Stimulated activated CD8-positive, alpha-beta memory T cell treated with anti-CD3 and anti-CD28 coated beads, Interleukin-12 subunit alpha, Interleukin-12 subunit beta, amount 100 ng/mL, for 4 hours (primary cell): Measurements from ENCODE around the gene RAPGEF4.
"Not testable (repeated sequence)": the region's sequence is repeated elsewhere in the genome, so short reads cannot be mapped to it uniquely, and the experiment has no call there.

Experiments used
- DNase-seq: peaks from one replicate; pipeline ENCODE4 v3.0.0-alpha.2; 2020; ENCODE audit warnings: low read depth

The RAPGEF4 gene

DNA sequence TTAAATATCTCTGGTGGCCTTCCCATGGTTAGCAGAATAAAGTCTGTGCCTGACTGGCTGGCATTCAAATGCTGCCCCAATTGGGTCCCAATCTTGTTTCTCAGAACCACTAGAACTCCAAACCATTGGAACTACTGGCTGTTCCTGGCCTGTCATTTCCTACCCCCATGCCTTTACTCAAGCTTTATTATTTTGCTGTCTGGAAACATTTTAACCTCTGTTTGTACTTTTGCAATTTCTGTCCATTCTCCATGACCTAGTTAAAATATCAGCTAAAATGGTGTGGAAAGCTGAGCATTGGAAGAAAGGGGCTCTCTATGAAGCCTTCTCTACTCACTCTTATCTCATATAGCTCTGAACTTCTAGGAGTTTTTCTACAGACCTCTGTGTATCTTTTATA is 38.7 kb downstream of the RAPGEF4 start:
- DNase-seq = no peak

DNA sequence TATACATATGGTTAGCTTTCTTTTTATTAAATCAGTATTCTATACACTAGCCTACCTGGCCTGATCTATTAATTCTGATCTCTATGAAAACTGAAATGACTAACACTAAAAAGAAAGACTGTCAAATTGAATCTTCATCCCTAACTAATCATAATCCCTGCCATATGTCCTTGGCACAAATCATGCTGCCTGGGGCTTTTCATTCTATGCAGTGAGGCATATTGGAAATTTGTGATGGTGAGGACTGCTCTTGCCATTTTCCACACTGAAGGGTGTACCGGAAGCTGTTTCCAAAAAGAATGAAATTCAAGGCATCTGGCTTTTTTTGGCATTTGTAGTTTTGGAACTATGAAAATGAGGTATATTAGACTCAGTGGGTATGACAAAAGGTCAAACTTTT is 39.7 kb downstream of the RAPGEF4 start:
- no peak for DNase-seq

DNA sequence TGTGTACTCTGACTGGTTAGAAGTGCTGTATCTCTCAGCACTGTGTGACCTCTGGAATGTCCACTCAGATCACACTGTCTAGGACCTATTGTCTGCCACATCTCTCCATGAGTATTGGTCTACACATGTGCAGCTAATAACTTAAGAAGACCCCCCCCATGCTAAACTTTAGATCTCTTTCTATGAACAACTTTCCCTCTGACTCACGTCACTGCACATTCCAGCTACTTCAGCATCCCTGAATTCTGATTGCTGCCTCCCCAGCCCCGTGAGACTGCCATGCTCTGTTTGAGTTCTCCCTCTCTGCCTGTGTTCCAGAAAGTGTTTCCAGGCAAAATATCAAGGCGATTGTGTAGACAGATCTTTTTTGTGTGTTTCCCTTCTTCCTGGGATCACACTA is 41.8 kb downstream of the RAPGEF4 start:
- no peak for DNase-seq

DNA sequence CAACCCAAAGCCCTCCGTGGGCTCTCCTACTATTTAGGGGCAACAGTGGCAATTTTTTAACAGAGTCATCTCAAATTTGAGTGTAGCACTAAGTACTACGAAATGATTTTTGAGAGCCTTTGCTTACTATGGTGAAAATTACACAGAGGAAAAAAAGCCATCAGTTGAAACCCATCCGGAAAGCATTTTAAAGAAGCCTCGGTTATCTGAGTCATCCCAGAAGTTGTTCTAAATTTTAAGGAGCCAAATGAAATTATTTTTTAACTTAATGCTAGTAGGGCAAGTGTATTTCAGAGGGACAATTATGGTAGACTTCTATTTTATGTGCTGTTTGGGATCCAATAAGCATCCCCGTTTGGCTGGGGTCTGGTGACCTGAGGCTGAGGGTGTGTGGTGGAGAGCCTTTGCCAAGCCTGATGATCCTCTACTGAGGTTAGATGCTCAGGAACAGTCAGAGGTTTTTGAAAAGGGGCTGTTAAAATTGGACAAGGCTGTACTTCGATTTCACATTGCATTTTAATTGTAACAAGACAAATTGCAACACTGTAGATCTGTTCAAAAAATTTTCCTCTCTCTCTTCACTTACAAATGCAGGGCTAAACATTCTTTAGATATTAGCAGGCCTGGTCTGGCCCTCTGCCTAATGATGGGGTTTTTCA is 47.0 kb downstream of the RAPGEF4 start:
- no peak for DNase-seq

DNA sequence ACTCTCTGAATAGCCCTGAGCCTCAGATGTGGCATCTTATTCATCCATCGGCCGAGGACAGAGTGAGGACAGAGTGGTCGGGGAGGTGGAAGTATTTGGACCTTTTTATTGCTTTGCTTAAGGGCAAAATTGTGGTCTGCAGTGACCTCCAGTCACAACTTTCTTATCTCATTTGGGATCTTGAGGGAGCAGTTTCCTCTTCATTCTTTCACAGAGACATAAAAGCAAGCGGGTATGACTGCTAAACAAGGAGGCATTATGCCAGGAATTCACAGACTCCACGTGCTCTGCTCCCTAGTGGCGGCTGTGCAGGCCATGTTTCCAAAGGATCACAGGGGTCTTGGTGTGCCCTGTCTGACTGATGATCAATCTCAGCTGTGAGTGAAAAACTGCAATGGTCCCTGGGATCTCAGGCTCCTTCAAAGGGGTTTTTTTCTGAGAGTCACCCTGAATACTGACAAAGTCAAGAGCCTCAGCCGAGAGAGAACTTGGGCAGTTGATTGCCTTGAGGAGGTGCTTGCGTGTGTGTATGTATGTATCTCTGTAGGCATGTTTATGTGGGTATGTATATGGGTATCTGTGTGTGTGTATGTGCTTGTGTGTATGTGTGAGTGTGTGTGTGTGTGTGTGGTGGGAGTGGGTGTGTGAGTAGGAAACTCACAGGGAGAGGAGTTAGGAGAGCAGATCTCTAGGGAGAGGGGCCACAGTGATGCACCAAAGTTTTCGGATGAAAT is 47.7 kb downstream of the RAPGEF4 start:
- DNase-seq = no peak

DNA sequence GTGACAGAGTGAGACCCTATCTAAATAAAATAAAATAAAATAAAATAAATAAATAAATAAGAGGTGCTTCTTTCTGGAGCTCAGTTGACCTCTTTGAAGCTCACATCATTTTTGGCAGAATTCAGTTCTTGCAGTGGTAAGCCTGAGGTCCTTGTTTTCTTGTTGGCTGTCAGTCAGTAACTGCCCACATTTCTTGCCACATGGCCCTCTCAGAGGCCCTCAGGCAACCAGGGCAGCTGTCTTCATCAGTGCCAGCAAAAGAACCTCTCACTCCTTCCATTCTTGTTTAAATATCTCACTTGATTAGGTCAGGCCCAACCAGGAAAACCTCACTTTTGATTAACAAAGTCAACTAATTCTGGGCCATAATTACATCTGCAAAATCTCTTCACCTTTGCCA is 53.2 kb downstream of the RAPGEF4 start:
- no peak for DNase-seq

DNA sequence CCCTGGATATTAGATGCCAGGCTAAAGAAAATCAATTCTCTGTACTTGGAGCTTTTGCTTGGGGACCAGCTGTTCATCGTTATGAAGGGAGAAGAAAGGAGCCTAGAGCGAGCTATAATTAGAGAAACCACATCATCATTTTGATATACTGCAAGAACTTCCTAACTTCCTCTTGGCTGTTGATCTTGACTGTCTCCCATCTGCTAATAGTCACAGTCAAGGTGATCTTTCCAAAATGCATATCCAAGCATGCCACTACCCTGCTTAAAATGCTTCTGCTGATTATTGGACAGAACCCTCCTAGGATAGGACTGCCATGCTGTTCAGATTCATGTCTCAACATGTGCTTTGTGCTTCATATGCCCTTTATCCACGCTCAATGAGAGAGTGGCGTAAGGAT is 54.8 kb downstream of the RAPGEF4 start:
- DNase-seq = no peak

DNA sequence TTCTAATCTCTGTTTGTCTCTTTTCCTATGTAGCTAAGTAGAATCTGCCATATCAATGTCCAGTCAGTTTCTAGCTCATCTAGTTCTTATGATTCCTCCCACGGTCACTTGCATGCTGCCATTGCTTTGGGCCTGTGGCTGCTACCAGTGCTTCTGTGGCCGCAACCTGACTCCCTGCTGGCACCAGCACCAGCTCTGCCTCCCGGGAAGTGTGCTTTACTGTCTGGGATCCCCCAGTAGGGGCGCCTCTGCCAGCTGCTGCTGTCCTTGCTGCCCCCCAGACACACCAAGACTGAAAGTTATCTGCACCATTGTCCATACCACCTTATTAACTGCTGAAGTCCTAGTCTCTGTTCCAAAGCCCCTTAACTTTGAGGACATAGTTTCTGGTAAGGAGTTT is 56.3 kb downstream of the RAPGEF4 start:
- no peak for DNase-seq

DNA sequence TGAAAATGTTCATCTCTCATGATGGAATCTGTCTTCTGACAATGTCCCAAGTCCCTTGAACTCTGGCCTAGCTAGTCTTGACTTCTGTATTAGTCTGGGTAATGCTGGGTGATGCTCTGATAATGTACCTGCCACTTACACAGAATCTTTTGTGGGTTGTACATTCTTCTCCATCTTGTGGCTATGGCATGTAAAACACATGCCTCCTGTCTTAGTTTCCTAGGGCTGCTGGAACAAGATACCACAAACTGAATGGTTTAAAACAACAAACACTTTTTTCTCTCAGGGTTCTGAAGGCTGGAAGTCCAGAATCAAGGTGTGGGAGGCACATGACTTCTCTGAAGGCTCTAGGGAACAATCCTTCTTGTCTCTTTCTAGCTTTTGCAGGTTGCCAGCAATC is 57.1 kb downstream of the RAPGEF4 start:
- DNase-seq = no peak

DNA sequence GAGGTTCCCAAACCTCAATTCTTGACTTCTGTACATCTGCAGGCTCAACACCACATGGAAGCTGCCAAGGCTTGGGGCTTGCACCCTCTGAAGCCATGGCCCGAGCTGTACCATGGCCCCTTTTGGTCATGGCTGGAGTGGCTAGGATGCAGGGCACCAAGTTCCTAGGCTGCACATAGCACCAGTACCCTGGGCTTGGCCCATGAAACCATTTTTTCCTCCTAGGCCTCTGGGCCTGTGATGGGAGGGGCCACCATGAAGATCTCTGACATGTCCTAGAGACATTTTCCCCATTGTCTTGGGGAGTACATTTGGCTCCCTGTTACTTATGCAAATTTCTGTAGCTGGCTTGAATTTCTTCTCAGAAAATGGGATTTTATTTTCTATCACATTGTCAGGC is 67.7 kb downstream of the RAPGEF4 start:
- not testable (repeated sequence) for DNase-seq

DNA sequence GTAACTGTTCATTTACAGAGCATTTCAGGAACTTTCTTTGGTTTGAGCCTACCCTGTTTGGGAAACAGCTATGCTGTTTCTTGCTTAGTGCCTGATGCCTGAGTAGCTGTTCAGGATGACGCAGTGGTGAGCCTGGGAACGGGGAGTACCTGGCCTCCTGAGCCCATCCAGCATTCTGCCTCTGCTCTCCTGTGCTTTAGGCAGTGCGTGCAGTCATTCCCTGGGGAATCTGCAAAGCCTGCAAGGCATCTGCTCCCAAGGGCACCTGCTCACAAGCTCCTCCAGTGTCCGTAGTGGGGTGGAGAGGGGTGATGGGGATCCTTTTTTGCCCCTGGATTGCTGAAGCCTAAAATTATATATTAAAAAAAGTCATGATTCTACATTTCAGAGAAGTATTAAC is 68.8 kb downstream of the RAPGEF4 start:
- DNase-seq = no peak

DNA sequence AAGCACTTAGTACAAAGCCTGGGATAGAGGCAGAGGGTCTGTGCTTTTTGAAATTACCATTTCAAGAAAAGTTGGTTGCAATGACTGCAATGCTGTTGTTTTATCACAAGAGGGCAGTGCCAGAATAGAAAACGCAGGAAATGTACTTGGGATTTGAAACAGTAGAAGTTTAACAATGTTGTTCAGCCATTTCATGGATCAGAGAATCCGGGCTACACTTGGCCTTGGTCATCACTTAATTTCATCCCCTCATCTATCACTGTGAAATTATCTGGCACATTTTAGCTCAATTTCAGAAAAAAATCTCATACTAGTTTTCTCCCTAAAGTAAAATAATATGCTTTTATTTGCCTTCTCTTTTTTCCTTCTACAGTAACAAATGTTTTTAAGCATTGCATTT is 70.8 kb downstream of the RAPGEF4 start:
- no peak for DNase-seq

DNA sequence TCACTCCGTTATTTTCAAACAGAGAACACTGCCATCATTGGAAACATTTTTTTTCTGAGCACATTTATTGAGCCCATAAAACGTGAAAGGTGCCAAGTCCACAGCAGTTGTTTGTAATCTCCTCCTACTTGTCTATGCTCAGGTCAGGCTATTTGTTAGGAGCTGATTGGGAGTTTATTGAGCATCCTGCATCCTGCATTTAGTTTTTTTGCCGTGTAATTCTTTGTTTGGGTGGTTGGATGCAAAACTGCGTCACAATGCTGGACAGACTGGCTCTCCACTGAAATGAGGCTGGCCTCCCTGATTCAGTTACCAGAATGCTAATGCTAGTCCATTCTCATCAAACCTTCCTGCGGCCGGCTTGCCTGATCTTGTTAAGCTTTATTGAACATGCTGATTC is 71.4 kb downstream of the RAPGEF4 start:
- DNase-seq = no peak

DNA sequence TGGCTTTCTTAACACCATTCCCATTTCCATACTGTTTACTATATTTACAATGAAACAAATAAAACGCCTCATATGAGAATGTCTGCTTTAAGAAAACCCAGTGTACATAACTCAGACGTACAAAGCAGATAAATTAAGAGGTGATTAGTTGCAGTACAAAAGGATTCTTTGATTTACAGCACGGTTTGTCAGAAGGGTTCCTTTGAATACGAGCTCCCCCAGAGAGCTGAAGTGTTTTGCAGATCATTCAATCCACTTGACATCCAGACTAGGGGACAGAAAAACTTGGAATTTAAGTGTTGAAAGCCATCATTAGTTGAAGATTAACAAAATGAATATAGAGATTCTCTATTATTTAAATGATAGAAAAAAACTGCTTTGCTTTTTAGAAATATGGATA is 72.5 kb downstream of the RAPGEF4 start:
- DNase-seq = no peak

DNA sequence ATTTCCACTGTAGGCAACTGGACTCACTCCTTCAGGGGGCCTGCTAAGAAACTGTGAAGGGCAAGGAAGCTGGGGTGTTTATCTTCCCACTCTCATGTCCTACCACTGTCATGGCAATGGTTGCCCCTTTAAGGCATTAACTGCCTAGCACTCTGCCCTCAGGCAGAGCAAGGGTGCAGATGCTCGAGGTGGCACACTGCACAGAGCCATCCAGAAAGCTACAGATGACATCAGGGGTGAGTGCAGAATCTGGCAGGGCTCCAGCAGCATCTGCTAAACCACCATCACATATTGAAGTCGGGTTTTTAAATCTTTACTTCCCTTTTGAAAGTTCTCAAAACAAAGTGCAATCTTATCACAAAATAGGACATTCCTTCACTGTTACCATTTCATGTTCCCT is 75.4 kb downstream of the RAPGEF4 start:
- DNase-seq = no peak

DNA sequence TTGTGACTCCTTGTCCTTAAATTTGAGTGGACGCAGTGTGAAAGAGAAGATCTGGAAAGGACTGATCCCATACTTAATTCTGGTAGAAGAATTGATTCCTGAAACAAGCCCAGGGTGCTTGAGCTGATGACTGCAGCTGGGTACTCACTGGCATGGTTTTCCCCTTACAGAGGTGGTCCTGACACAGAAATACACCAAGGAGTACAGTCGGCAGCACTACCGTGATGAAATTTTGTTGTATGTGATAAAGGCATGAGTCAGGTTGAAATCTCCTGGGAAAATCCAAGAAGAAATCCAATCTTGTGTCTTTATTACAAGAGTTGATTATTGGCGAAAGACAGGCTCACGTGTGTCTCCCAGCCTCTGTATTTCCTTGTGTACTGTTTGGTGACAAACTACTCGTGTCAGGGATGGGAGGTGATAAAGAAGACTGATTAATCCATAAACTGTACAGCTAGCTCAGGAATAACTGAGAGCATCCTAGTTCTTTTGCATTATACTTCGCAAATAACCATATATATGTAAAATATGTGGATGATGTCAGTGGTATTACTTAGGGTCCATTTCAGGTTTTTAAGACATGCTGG is 76.6 kb downstream of the RAPGEF4 start:
- no peak for DNase-seq

DNA sequence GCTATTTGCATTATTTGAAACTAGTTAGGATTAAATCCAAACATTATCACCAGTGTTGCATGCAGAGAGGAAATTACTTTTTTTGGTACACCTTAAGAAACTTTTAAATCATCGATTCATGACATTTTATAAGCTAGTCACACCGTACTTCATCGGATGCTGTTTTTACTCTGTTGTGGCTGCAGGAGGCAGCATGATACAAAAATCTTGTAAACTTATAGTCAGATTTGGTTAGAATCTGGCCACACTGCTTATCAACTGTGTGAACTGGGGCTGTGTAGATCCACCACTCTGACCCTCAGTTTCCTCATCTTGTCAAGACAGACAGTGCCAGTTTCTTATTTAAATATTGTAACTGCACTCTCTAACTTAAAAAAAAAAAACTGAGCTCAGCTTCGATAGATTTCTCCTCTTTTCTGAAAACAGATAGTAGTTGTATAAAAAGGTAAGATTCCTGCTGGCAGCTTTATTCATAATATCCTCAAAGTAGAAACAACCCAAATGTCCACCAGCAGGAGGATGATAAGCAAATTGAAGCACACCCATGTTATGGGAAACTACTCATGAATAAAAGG is 77.8 kb downstream of the RAPGEF4 start:
- no peak for DNase-seq

DNA sequence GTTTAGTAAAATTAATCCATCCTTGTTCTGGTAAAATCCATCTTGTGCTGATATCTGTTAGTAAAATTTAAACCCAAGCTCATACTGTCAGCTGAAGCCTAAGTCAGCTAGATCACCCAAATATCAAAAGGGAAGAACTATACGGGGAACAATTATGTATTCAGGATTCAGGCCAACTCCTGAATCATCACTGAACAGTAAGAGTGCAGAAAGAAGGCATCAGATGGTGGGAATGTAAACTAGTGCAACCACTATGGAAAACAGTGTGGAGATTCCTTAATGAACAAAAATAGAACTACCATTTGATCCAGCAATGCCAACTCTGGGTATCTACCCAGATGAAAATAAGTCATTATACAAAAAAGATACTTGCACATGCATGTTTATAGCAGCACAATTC is 81.8 kb downstream of the RAPGEF4 start:
- no peak for DNase-seq

DNA sequence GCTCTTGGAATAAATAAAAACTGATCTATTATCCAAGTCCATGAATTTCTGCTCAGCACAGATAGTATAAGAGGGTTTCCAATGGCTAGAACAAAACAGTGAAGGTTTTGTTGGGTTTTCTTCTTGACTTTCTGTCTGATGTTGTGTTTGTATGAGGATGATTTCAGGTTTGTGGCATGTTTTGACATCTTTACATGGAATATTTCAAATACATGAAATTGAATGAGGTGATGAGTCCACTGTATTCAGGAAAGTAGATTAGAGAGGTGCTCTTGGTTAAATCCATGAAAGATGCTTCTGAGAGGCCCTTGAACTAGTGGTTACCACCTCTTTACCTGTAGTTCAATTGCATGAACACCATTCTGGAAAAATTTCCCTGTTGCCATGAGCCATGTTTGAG is 84.3 kb downstream of the RAPGEF4 start:
- no peak for DNase-seq

DNA sequence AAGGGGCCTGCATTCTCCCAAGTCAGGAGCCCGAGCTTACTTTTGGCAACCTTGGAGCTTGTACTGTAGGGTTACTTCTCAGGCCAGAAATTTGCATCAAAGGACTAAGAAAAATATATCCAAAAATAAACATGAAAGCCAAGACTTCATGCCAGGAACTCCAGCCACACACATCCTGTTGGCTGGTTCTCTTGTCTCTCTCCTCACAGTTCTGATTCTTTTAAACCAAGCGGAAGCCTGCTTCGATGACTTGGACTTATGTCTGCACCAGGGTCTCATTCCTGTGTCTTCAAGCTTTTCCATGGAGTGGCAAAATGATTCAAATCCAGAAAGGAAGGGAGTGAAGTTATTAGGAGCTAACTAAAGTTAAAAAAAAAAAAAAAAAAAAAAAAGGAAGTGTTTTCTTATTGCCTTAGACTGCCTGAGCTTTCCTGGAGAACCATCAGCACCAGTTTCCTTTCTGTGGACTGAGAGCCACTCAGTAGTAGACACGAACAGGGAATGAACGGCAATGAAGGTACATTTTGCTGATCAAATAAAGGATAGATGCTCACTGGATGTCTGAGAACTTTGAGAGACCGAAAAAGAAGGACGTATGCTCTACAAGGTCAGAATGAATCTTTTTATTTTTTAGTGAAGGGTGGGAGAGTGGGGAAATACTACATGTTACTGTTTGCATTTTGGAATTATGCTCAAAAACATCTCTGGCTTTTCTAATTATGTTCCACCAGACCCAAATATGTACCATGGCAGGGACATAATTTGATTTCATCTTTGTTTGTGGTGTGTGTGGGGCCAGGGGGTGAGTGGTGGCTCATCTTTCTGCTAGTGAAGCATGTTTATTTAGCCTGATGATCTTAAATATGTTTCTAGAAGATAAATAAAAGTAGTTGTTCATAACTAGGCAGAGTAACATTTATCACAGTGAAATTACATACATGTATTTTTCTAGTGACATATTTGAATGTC is 86.0 kb downstream of the RAPGEF4 start:
- DNase-seq = no peak

DNA sequence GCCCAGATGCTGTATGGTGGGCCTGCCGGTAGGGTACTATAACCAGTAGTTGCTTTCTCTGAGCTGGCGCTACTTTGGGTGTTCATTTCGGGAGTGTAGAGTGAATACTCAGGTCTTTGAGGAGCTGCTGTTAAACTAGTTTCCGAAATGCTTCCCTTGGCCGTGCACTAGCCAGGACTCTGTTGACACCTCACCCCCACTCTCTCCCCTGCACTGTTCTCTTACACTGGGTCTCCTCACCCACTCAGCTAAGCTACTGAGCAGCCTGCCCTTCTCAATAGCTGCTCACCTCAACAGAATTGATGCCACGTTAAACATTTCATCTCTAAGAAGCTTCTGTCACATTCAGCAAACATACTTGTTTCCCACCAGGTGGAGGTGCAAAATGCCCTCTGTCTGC is 86.9 kb downstream of the RAPGEF4 start:
- no peak for DNase-seq

DNA sequence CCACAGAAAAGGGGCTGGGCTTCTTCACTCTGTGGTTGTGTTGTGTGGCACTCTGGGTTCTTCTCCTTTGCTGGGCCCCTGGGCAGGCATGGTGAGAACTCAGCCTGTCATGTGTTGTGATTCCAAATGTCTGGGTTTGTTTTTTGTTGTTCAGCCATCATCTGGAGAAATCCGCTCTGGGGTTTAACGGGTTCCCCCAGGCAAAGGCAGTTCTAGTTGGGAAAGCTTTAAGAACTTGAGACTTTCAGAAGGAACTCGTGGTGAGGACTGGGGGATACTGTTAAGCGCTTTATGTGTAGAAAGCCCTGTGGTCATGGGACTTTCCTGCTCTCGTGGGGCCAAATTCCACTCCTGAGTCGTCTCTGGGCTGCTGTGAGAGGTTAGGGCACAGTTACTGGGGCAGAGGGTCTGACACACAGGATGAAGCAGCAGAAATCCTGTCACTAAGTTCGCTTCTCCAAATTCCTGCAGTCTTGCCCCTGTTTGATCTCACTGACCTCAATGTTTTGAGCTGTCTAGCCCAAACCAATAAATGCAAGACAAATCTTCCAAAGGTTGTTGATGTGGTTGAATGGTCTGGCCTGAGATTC is 87.7 kb downstream of the RAPGEF4 start:
- DNase-seq = no peak
